ENCODE measurements around the gene CENPM. TPM values are rescaled to one million over a fixed set of nuclear protein-coding genes. Genes with fewer than 3 reads are reported as not detected.

The CENPM gene
- polyA plus RNA-seq, 1 of the 3 experiments (the other 2 are of a cell fraction) = 15.6 TPM

DNA sequence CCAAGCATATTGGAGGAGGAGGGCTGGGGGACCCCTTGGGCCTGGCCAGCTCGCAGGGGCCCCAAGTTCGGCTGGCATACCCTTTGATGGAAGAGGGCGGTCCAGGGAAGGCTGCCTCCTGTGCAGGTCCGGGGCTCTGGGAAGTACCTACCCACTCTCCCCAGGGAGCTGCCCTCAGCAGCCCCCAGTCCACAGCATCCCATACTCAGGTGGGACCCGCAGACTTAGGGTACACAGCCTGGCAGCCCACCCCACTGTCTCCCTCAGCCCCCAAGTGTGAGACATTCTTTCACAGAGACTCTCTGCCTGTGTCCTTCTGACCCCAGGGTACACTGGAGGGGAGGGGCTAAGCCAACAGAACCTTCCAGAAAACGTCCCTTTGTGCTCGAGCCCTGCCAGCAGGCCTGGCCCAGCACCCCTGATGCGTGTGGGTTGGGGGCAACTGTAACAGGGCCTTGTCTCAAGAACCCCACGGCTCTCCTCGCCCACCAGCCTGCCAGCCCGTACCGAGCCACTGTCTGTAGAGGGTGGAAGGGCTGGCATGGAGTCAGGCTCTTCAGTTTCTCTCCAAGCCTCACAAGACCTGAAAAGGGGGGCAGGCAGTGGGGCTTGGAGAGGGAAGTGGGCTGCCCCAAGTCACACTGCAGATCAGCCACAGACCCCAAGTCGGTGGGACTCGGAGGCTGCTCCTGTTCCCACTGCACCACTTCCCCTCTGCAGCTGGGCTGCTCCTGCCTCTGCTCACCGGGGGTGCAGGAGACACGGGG, 13.4 kb downstream of the CENPM start (continued):
- TF ChIP-seq, protein P1, sequence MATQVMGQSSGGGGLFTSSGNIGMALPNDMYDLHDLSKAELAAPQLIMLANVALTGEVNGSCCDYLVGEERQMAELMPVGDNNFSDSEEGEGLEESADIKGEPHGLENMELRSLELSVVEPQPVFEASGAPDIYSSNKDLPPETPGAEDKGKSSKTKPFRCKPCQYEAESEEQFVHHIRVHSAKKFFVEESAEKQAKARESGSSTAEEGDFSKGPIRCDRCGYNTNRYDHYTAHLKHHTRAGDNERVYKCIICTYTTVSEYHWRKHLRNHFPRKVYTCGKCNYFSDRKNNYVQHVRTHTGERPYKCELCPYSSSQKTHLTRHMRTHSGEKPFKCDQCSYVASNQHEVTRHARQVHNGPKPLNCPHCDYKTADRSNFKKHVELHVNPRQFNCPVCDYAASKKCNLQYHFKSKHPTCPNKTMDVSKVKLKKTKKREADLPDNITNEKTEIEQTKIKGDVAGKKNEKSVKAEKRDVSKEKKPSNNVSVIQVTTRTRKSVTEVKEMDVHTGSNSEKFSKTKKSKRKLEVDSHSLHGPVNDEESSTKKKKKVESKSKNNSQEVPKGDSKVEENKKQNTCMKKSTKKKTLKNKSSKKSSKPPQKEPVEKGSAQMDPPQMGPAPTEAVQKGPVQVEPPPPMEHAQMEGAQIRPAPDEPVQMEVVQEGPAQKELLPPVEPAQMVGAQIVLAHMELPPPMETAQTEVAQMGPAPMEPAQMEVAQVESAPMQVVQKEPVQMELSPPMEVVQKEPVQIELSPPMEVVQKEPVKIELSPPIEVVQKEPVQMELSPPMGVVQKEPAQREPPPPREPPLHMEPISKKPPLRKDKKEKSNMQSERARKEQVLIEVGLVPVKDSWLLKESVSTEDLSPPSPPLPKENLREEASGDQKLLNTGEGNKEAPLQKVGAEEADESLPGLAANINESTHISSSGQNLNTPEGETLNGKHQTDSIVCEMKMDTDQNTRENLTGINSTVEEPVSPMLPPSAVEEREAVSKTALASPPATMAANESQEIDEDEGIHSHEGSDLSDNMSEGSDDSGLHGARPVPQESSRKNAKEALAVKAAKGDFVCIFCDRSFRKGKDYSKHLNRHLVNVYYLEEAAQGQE (IDR thresholded peaks at IDR 0.05; ENCODE audit: low read depth, low read length) = no peak
- TF ChIP-seq RAD21 (IDR thresholded peaks at IDR 0.05; ENCODE audit: low read length) = no peak
- TF ChIP-seq, protein P2, sequence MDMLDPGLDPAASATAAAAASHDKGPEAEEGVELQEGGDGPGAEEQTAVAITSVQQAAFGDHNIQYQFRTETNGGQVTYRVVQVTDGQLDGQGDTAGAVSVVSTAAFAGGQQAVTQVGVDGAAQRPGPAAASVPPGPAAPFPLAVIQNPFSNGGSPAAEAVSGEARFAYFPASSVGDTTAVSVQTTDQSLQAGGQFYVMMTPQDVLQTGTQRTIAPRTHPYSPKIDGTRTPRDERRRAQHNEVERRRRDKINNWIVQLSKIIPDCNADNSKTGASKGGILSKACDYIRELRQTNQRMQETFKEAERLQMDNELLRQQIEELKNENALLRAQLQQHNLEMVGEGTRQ (IDR thresholded peaks at IDR 0.05; ENCODE audit: borderline replicate concordance, low read depth, low read length) = no peak
- no peak for TF ChIP-seq FOXJ3 (CRISPR knock-in tag; IDR thresholded peaks at IDR 0.05)
- TF ChIP-seq CHD2 (IDR thresholded peaks at IDR 0.05; ENCODE audit: low read length, partially characterized antibody) = no peak

DNA sequence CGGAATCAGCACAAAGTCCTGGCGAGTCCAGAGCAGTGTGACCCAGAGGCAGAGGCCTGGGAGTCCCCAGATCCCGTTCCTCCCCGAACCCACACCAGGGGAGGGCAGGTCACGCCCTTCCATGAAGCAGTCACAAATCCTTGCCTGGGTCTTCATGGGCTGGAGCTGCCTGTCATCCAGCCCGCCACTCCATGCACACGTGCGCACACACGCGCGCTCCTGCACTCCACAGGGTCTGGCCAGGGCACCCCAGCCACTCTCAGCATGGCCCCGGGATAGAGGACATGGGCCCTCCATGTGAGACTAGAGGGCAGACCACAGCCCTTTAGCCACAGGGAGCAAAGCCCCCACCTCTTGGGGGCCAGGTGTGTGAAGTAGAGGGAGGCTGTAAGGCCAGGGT, 14.6 kb downstream of the CENPM start:
- no peak for DNase-seq
- ChIA-PET POLR2A (no interaction called here), CTCF (interaction anchor here (0.6 kb wide), 1 partner anchor 235 kb away, joined by 3 read pairs; no protein-coding TSS in a partner anchor)
- no peak overlapping the region for H2AFZ ChIP-seq (ENCODE audit: low read depth)
- H4K20me1 ChIP-seq (ENCODE audit: insufficient read depth) = no peaks in the 10 kb centered on the region
- no peak overlapping the region for H3K9ac ChIP-seq
- no peaks in the 10 kb centered on the region for H3K79me2 ChIP-seq (ENCODE audit: insufficient read depth)
- H3K4me3 ChIP-seq (ENCODE audit: low read depth in 2 of 2, low read length in 1 of 2) = no peak overlapping the region
- H3K9me2 ChIP-seq = no peaks in the 10 kb centered on the region
- no peak overlapping the region for H3K4me2 ChIP-seq
- no peak overlapping the region for H3K27ac ChIP-seq (ENCODE audit: low read depth in 2 of 2, low read length in 1 of 2)
- WGBS (ENCODE audit: low lambda C conversion rate) = 90% methylated on average over 2 of the region's 12 CpGs
- no peaks in the 10 kb centered on the region for H3K27me3 ChIP-seq (ENCODE audit: insufficient read depth)
- H3K4me1 ChIP-seq (ENCODE audit: control insufficient read depth in 1 of 2, insufficient read depth in 2 of 2, low read depth in 1 of 2, low read length in 1 of 2) = no peaks in the 10 kb centered on the region; a peak in 1 of 4 replicates
- H3F3A ChIP-seq (replicated peaks; ENCODE audit: insufficient read depth) = no peaks in the 10 kb centered on the region
- no peaks in the 10 kb centered on the region for H3K36me3 ChIP-seq (replicated peaks in 1 of 2; ENCODE audit: control insufficient read depth in 1 of 2, insufficient read depth in 2 of 2, low read length in 1 of 2)
- no peaks in the 10 kb centered on the region for H3K9me3 ChIP-seq
- TF ChIP-seq, protein P3, sequence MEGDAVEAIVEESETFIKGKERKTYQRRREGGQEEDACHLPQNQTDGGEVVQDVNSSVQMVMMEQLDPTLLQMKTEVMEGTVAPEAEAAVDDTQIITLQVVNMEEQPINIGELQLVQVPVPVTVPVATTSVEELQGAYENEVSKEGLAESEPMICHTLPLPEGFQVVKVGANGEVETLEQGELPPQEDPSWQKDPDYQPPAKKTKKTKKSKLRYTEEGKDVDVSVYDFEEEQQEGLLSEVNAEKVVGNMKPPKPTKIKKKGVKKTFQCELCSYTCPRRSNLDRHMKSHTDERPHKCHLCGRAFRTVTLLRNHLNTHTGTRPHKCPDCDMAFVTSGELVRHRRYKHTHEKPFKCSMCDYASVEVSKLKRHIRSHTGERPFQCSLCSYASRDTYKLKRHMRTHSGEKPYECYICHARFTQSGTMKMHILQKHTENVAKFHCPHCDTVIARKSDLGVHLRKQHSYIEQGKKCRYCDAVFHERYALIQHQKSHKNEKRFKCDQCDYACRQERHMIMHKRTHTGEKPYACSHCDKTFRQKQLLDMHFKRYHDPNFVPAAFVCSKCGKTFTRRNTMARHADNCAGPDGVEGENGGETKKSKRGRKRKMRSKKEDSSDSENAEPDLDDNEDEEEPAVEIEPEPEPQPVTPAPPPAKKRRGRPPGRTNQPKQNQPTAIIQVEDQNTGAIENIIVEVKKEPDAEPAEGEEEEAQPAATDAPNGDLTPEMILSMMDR (IDR thresholded peaks at IDR 0.05) = no peak
- TF ChIP-seq, protein P4, sequence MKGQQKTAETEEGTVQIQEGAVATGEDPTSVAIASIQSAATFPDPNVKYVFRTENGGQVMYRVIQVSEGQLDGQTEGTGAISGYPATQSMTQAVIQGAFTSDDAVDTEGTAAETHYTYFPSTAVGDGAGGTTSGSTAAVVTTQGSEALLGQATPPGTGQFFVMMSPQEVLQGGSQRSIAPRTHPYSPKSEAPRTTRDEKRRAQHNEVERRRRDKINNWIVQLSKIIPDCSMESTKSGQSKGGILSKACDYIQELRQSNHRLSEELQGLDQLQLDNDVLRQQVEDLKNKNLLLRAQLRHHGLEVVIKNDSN (IDR thresholded peaks at IDR 0.05; ENCODE audit: borderline replicate concordance, low read depth) = no peak
- TF ChIP-seq, protein P5, sequence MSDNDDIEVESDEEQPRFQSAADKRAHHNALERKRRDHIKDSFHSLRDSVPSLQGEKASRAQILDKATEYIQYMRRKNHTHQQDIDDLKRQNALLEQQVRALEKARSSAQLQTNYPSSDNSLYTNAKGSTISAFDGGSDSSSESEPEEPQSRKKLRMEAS (IDR thresholded peaks at IDR 0.05; ENCODE audit: low read depth) = no peak
- TF ChIP-seq, protein P1 (IDR thresholded peaks at IDR 0.05; ENCODE audit: low read depth, low read length) = no peak
- TF ChIP-seq EZH2phosphoT487 (IDR thresholded peaks at IDR 0.05; ENCODE audit: borderline replicate concordance, low read depth) (no peak), RAD21 (IDR thresholded peaks at IDR 0.05; ENCODE audit: low read length) (no peak), FOSL2 (IDR thresholded peaks at IDR 0.05; ENCODE audit: borderline replicate concordance, low read depth) (no peak), RXRA (IDR thresholded peaks at IDR 0.05; ENCODE audit: borderline replicate concordance, low read depth) (no peak), CHD2 (IDR thresholded peaks at IDR 0.05; ENCODE audit: low read length, partially characterized antibody) (no peak), RFX5 (IDR thresholded peaks at IDR 0.05; ENCODE audit: low read length) (no peak), FOXJ3 (CRISPR knock-in tag; IDR thresholded peaks at IDR 0.05) (no peak), TAF1 (IDR thresholded peaks at IDR 0.05; ENCODE audit: borderline replicate concordance, low read depth, low read length) (no peak), GATA2 (CRISPR knock-in tag; IDR thresholded peaks at IDR 0.05) (no peak)
- TF ChIP-seq, protein P6, sequence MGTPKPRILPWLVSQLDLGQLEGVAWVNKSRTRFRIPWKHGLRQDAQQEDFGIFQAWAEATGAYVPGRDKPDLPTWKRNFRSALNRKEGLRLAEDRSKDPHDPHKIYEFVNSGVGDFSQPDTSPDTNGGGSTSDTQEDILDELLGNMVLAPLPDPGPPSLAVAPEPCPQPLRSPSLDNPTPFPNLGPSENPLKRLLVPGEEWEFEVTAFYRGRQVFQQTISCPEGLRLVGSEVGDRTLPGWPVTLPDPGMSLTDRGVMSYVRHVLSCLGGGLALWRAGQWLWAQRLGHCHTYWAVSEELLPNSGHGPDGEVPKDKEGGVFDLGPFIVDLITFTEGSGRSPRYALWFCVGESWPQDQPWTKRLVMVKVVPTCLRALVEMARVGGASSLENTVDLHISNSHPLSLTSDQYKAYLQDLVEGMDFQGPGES (IDR thresholded peaks at IDR 0.05; ENCODE audit: low read depth, low read length) = no peak
